ENCODE results near the gene MACROD1. TPM values are rescaled to one million over a fixed set of nuclear protein-coding genes. Genes with fewer than 3 reads are reported as not detected.

Gene MACROD1
- total and polyA plus RNA-seq, 9 of the 15 experiments (the other 6 are each of a cell fraction or from before 2014, with no cell fraction given): 1.1 to 60.0 (median 26.4) TPM

GRCh38 chr11:64007629-64008282 lies 158.2 kb downstream of the MACROD1 start (continued):
- TF ChIP-seq ARID3A (IDR thresholded peaks at IDR 0.05; ENCODE audit: borderline replicate concordance, low read depth, low read length) (no peak; the same call in 1 of the 2 replicates), CC2D1A (IDR thresholded peaks at IDR 0.05) (peak; percentile 80; the same call in 1 of the 2 replicates), ZNF76 (CRISPR knock-in tag; IDR thresholded peaks at IDR 0.05; ENCODE audit: borderline replicate concordance) (no peak), RBM39 (optimal IDR thresholded peaks at IDR 0.05; ENCODE audit: low read depth, low read length) (no peak), FOXP4 (CRISPR knock-in tag; IDR thresholded peaks at IDR 0.05; ENCODE audit: borderline replicate concordance) (peak; percentile 25; the same call in 1 of the 2 replicates), GMEB1 (CRISPR knock-in tag; IDR thresholded peaks at IDR 0.05) (no peak), SNAPC5 (CRISPR knock-in tag; IDR thresholded peaks at IDR 0.05) (no peak), HNRNPK (IDR thresholded peaks at IDR 0.05; ENCODE audit: low read depth, low read length, poor library complexity, severe bottlenecking) (no peak), COPS2 (conservative IDR thresholded peaks at IDR 0.05) (no peak), THRB (CRISPR knock-in tag; conservative IDR thresholded peaks at IDR 0.05) (0 out of 2 replicates have a peak, but pooled peaks have one; percentile 40), SUPT5H (IDR thresholded peaks at IDR 0.05) (no peak), PYGO2 (tag; IDR thresholded peaks at IDR 0.05) (no peak), ZNF41 (CRISPR knock-in tag; conservative IDR thresholded peaks at IDR 0.05) (no peak), ZNF586 (CRISPR knock-in tag; conservative IDR thresholded peaks at IDR 0.05) (no peak), AFF4 (CRISPR knock-in tag; IDR thresholded peaks at IDR 0.05) (0 out of 2 replicates have a peak, but pooled peaks have one; percentile 53), NFXL1 (CRISPR knock-in tag; IDR thresholded peaks at IDR 0.05) (no peak), MBD2 (IDR thresholded peaks at IDR 0.05; ENCODE audit: borderline replicate concordance, low read depth) (peak; percentile 68)
